PFSK-1 (cell line): ENCODE measurements around the gene SLC22A6.

Experiments used
- FOXP2 ChIP-seq: optimal IDR thresholded peaks from 2 replicates; pipeline ENCODE3; 2011; ENCODE audit warnings: borderline replicate concordance, control low read depth, inconsistent platforms; ENCODE audit not compliant: insufficient read depth; ENCODE audit errors: extremely low read length, extremely low read depth
- POLR2AphosphoS5 ChIP-seq: IDR thresholded peaks from 2 replicates; pipeline ENCODE4 v1.6.1; 2012; ENCODE audit warnings: low read depth, mild to moderate bottlenecking, control low read depth, low read length, moderate library complexity
- SIN3A ChIP-seq: IDR thresholded peaks from 2 replicates; pipeline ENCODE4 v1.6.1; 2012; ENCODE audit warnings: mild to moderate bottlenecking, low read length, moderate library complexity, borderline replicate concordance; ENCODE audit not compliant: insufficient read depth
- TAF1 ChIP-seq: IDR thresholded peaks from 2 replicates; pipeline ENCODE4 v1.6.1; 2012; ENCODE audit warnings: low read length, control low read depth, borderline replicate concordance; ENCODE audit not compliant: insufficient read depth
- TF ChIP-seq, protein P1 (sequence below), 2 experiments: IDR thresholded peaks; 2 replicates each; pipeline versions ENCODE4 v1.6.1 to v1.8.0; 2011 to 2012; ENCODE audit warnings: low read depth in 2 of 2, low read length in 2 of 2, control low read depth in 1 of 2, inconsistent platforms in 1 of 2, mild to moderate bottlenecking in 1 of 2, moderate library complexity in 1 of 2; ENCODE audit not compliant: insufficient read depth in 1 of 2

GRCh38 chr11:62954478-62954877 lies 30.3 kb downstream of the SLC22A6 start:
- TF ChIP-seq POLR2AphosphoS5, result no peak
- TF ChIP-seq TAF1, result no peak
- TF ChIP-seq SIN3A, result no peak
- TF ChIP-seq, protein P1, sequence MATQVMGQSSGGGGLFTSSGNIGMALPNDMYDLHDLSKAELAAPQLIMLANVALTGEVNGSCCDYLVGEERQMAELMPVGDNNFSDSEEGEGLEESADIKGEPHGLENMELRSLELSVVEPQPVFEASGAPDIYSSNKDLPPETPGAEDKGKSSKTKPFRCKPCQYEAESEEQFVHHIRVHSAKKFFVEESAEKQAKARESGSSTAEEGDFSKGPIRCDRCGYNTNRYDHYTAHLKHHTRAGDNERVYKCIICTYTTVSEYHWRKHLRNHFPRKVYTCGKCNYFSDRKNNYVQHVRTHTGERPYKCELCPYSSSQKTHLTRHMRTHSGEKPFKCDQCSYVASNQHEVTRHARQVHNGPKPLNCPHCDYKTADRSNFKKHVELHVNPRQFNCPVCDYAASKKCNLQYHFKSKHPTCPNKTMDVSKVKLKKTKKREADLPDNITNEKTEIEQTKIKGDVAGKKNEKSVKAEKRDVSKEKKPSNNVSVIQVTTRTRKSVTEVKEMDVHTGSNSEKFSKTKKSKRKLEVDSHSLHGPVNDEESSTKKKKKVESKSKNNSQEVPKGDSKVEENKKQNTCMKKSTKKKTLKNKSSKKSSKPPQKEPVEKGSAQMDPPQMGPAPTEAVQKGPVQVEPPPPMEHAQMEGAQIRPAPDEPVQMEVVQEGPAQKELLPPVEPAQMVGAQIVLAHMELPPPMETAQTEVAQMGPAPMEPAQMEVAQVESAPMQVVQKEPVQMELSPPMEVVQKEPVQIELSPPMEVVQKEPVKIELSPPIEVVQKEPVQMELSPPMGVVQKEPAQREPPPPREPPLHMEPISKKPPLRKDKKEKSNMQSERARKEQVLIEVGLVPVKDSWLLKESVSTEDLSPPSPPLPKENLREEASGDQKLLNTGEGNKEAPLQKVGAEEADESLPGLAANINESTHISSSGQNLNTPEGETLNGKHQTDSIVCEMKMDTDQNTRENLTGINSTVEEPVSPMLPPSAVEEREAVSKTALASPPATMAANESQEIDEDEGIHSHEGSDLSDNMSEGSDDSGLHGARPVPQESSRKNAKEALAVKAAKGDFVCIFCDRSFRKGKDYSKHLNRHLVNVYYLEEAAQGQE (IDR thresholded peaks at IDR 0.05; ENCODE audit: insufficient read depth in 1 of 2, low read depth in 2 of 2, low read length in 2 of 2), result no peak
- no peak for TF ChIP-seq FOXP2
